ENCODE data around the gene ASRGL1. TPM values are rescaled to one million over a fixed set of nuclear protein-coding genes. Genes with fewer than 3 reads are reported as not detected.

Gene ASRGL1
- total and polyA plus RNA-seq, 2 experiments from 2014 or later, result 6.9 to 21.5 TPM

- Histone ChIP-seq H3K9me3 (ENCODE audit: low read depth) (no peaks in the 10 kb centered on the region), H3K4me1 (ENCODE audit: low read depth) (peaks cover 5% of the 10 kb centered on the region), H3K27ac (no peak overlapping the region), H3K27me3 (no peaks in the 10 kb centered on the region), H3K36me3 (no peaks in the 10 kb centered on the region), H3K4me3 (no peak overlapping the region)
- no peak for DNase-seq (ENCODE audit: low read depth in 1 of 2, low spot score in 1 of 2)
- TF ChIP-seq CTCF (IDR thresholded peaks at IDR 0.05; ENCODE audit: low read depth, low read length), result no peak
These were observed 93.2 kb downstream of the ASRGL1 start for GRCh38 chr11:62430425-62430824.

- Histone ChIP-seq H3K4me3 (no peak overlapping the region), H3K36me3 (no peaks in the 10 kb centered on the region), H3K27ac (no peak overlapping the region), H3K4me1 (ENCODE audit: low read depth) (peaks cover 5% of the 10 kb centered on the region), H3K27me3 (no peaks in the 10 kb centered on the region), H3K9me3 (ENCODE audit: low read depth) (no peaks in the 10 kb centered on the region)
- no peak for TF ChIP-seq CTCF (IDR thresholded peaks at IDR 0.05; ENCODE audit: low read depth, low read length)
- DNase-seq (ENCODE audit: low read depth in 1 of 2, low spot score in 1 of 2), result peak in 1 of 2 donors; percentile 41
These were observed 94.1 kb downstream of the ASRGL1 start for GRCh38 chr11:62431171-62431901.

- no peaks in the 10 kb centered on the region for H3K4me1 ChIP-seq (ENCODE audit: low read depth)
- no peak overlapping the region for H3K27ac ChIP-seq
- no peak overlapping the region for H3K4me3 ChIP-seq
- DNase-seq (ENCODE audit: low read depth in 1 of 2, low spot score in 1 of 2), result no peak
- H3K9me3 ChIP-seq (ENCODE audit: low read depth), result no peaks in the 10 kb centered on the region
- TF ChIP-seq CTCF (IDR thresholded peaks at IDR 0.05; ENCODE audit: low read depth, low read length), result no peak
- H3K27me3 ChIP-seq, result no peaks in the 10 kb centered on the region
- H3K36me3 ChIP-seq, result no peaks in the 10 kb centered on the region
These were observed 95.4 kb downstream of the ASRGL1 start for GRCh38 chr11:62432695-62433094.

GRCh38 chr11:62433141-62433903, 96.1 kb downstream of the ASRGL1 start:
- DNase-seq (ENCODE audit: low read depth in 1 of 2, low spot score in 1 of 2), result no peak
- Histone ChIP-seq H3K27me3 (no peaks in the 10 kb centered on the region), H3K27ac (no peak overlapping the region), H3K4me3 (no peak overlapping the region), H3K36me3 (no peaks in the 10 kb centered on the region), H3K9me3 (ENCODE audit: low read depth) (no peaks in the 10 kb centered on the region), H3K4me1 (ENCODE audit: low read depth) (no peaks in the 10 kb centered on the region)
- TF ChIP-seq CTCF (IDR thresholded peaks at IDR 0.05; ENCODE audit: low read depth, low read length), result no peak

GRCh38 chr11:62433904-62434276, 96.6 kb downstream of the ASRGL1 start:
- no peak overlapping the region for H3K4me3 ChIP-seq
- H3K36me3 ChIP-seq, result no peaks in the 10 kb centered on the region
- no peak for TF ChIP-seq CTCF (IDR thresholded peaks at IDR 0.05; ENCODE audit: low read depth, low read length)
- H3K27me3 ChIP-seq, result no peaks in the 10 kb centered on the region
- H3K27ac ChIP-seq, result no peak overlapping the region
- DNase-seq (ENCODE audit: low read depth in 1 of 2, low spot score in 1 of 2), result no peak
- H3K9me3 ChIP-seq (ENCODE audit: low read depth), result no peaks in the 10 kb centered on the region
- H3K4me1 ChIP-seq (ENCODE audit: low read depth), result no peaks in the 10 kb centered on the region

Data from cardiac muscle cell (in vitro differentiated cells and primary cell).